Stimulated activated CD8-positive, alpha-beta memory T cell treated with anti-CD3 and anti-CD28 coated beads, Interleukin-15, amount 100 ng/mL, for 1 hour (primary cell): ENCODE measurements around the gene AKT3.
"Not testable (repeated sequence)": the region's sequence is repeated elsewhere in the genome, so short reads cannot be mapped to it uniquely, and the experiment has no call there.

Experiments
- DNase-seq: peaks from one replicate; pipeline ENCODE4 v3.0.0-alpha.2; 2020; ENCODE audit warnings: low read depth

AKT3 gene

GRCh38 chr1:243841507-243841906 is 8.5 kb downstream of the AKT3 start:
- no peak for DNase-seq

- DNase-seq = no peak
Observed at GRCh38 chr1:243837907-243838535, 12.0 kb downstream of the AKT3 start.

- DNase-seq = no peak
Observed at GRCh38 chr1:243834130-243834529, 15.9 kb downstream of the AKT3 start.

- no peak for DNase-seq
Observed at GRCh38 chr1:243831463-243831862, 18.6 kb downstream of the AKT3 start.

GRCh38 chr1:243827206-243827605 is 22.8 kb downstream of the AKT3 start:
- no peak for DNase-seq

GRCh38 chr1:243824907-243825306 is 25.1 kb downstream of the AKT3 start:
- not testable (repeated sequence) for DNase-seq

- DNase-seq = no peak
Observed at GRCh38 chr1:243821177-243821680, 28.8 kb downstream of the AKT3 start.

- no peak for DNase-seq
Observed at GRCh38 chr1:243819438-243819839, 30.6 kb downstream of the AKT3 start.

GRCh38 chr1:243818978-243819377 is 31.1 kb downstream of the AKT3 start:
- no peak for DNase-seq

GRCh38 chr1:243814718-243815117 is 35.3 kb downstream of the AKT3 start:
- no peak for DNase-seq

- DNase-seq = not testable (repeated sequence)
Observed at GRCh38 chr1:243807346-243807745, 42.7 kb downstream of the AKT3 start.

- no peak for DNase-seq
Observed at GRCh38 chr1:243806310-243806709, 43.7 kb downstream of the AKT3 start.

GRCh38 chr1:243802736-243803135 is 47.3 kb downstream of the AKT3 start:
- no peak for DNase-seq

GRCh38 chr1:243801378-243801777 is 48.7 kb downstream of the AKT3 start:
- no peak for DNase-seq

GRCh38 chr1:243799908-243800307 is 50.1 kb downstream of the AKT3 start:
- no peak for DNase-seq

- no peak for DNase-seq
Observed at GRCh38 chr1:243798726-243799125, 51.3 kb downstream of the AKT3 start.

GRCh38 chr1:243796016-243796415 is 54.0 kb downstream of the AKT3 start:
- no peak for DNase-seq

- no peak for DNase-seq
Observed at GRCh38 chr1:243793298-243793697, 56.7 kb downstream of the AKT3 start.

- DNase-seq = no peak
Observed at GRCh38 chr1:243792891-243793290, 57.2 kb downstream of the AKT3 start.

GRCh38 chr1:243792401-243792800 is 57.6 kb downstream of the AKT3 start:
- DNase-seq = no peak

- DNase-seq = no peak
Observed at GRCh38 chr1:243791586-243792267, 58.3 kb downstream of the AKT3 start.

GRCh38 chr1:243790404-243790803 is 59.6 kb downstream of the AKT3 start:
- DNase-seq = no peak

GRCh38 chr1:243786531-243786930 is 63.5 kb downstream of the AKT3 start:
- no peak for DNase-seq

GRCh38 chr1:243784506-243784905 is 65.5 kb downstream of the AKT3 start:
- no peak for DNase-seq
